Activated CD8-positive, alpha-beta memory T cell treated with anti-CD3 and anti-CD28 coated beads, Interleukin-2, amount 50 U/mL, for 1 hour (primary cell): ENCODE measurements around the gene ERCC6.

Source experiments
- DNase-seq: peaks from one replicate; pipeline ENCODE4 v3.0.0-alpha.2; 2020; ENCODE audit errors: extremely low read depth

Gene ERCC6

DNA sequence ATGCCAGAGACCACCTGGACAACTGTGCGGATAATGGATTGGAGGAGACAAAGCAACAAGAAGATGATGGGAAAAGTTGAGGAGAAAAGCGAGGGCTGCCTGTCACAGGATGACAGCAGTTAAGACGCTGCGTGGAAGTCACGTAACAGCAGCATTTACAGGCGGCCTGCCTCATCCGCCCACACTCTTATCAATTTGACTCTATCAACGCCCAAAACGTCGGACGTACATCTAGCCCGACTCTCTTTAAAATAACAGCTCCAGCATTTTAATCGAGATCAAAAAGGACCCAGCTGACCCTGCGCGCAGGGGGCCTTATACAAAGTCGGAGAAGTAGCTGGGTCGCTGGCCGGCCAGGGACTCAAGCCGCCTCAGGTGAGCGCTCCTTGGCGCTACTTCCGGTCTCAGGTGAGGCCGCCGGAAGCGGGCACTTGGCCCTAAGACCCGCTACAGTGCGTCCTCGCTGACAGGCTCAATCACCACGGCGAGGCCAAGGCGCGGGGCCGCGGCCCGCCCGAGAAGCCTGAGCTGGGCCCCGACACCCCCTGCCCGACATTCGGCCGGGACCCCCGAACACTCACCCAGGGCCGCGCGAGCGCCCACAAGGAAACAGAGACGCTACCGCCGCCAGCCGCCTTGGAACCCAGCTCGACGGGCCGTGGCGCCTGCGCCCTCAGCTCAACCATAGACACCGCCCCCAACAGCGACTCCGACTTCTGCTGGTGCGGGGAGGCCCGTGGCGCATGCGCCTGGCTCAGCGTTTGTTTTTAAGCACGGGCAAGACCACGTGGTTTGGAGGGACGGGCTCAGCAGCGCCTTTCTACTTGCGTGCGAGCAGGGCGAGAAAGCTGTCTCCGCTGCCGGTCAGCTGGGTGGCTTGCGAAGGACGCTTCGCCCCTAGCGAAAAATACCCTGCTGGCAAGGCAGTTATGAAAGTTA is at the start of gene ERCC6:
Gene ERCC6 (minus strand): TSS at position 741 of the 939 bp plus-strand sequence.
- peak; percentile 86 for DNase-seq

DNA sequence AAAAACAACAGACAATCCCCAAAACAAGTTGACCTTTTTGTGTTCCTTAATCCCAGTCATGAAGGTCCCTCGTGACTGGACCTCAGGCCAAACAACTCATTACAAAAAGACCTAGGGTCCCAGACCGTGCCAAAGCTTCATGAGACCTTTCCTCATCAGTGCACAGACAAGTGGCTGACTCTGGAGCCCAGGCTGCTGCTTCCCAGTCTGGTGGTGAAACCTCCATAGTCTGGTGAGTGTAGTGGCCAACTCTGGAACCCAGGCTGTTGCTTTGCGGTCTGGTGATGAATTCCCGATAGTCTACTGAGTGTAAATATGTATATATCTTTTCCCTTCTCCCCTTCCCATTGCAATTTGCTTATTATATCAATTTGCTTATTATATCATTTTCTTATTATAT is 49.1 kb upstream of the ERCC6 start:
- no peak for DNase-seq

DNA sequence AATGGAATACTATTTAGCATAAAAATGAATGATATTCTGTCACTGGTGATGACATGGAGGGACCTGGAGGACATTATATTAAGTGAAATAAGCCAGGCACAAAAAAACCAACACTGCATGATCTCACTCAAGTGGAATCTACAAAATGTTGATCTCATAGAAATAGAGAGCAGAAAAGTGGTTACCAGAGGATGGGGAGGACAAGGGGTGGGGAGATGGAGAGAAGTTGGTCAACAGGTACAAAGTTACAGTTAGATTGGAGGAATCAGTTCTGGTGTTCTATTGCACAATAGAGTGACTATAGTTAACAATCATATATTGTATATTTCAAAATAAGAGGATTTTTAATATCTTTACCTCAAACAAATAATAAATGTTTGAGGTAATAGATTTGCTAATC is 46.5 kb upstream of the ERCC6 start:
- no peak for DNase-seq

DNA sequence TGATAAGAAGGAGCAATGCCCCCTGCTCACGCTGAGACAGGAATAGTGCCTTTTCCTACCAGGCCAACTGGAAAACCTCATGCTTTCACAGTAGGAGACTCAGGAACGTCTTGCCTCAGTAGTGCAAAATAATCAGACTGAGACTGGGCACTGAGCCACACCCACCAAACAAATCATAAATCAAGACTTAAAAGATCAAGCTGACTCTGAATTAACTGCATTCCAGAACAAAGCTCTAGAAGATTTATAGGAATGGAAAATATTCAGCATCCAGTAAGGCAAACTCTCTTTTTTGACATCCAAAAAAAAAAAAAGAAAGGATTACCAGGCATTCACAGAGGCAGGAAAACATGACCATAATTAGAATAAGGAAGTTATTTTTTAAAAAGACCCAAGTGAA is 40.7 kb upstream of the ERCC6 start:
- no peak for DNase-seq

DNA sequence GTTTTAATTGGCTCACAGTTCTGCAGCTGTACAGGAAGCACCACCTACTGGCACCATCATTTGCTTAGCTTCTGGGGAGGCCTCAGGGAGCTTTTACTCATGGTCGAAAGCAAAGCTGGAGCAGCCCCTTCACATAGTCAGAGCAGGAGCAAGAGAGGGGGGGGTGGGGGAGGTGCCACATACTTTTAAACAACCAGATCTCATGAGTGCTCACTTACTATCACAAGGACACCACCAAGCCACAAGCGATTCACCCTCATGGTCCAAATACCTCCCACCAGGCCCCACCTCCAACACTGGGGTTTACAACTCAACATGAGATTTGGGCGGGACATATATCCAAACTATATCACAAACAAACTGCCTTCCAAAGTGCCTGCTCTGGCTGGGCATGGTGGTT is 39.5 kb upstream of the ERCC6 start:
- no peak for DNase-seq

DNA sequence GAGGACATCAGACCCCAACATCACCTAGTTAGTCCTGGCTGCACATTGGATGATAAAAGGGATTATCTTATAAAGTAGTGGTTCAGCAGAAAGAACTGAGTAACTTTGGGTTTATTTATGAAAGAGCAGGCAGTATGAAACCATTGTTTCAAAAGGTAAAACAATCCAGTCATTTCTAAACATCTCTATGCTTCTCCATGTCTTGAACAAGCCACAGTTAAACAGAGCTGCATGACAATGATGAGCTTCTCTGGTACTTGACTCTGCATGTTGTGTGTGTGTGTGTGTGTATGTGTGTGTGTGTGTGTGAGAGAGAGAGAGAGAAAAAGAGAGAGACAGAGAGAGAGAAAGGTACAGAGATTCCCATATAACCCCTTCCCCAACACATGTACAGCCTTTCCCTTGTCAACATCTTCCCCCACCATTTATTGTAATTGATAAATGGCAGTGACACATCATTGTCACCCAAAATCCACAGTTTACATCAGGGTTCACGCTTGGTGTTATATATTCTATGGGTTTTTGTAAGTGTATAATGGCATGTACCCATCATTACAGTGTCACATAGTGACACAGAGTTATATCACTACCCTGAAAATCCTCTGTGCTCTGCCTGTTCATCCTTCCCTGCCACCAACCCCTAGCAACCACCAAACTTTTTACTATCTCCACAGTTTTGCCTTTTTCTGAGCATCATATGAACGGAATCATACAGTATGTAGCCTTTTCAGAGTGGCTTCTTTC is 38.4 kb upstream of the ERCC6 start:
- DNase-seq = no peak

DNA sequence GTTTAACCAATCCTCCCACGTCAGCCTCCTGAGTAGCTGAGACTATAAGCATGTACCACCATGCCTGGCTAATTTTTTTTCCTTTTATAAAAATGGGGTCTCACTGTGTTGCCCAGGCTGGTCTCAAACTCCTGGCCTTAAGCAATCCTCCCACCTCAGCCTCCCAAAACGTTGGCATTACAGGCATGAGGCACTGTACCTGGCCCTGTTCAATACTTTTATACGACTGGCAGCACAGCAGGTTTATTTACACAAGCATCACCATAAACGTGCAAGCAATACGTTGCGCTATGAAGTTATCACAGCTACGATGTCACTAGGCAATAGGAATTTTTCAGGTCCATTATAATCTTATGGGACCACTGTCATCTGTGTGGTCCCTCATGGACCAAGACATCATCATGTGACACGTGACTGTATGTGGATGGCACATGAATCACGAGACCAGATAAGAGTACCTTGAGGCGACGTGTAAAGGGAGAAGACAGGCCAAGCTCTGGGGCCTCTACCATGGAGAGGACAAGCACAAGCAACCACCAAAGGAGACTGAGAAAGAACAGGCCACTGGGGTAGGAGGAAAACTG is 36.7 kb upstream of the ERCC6 start:
- DNase-seq = no peak

DNA sequence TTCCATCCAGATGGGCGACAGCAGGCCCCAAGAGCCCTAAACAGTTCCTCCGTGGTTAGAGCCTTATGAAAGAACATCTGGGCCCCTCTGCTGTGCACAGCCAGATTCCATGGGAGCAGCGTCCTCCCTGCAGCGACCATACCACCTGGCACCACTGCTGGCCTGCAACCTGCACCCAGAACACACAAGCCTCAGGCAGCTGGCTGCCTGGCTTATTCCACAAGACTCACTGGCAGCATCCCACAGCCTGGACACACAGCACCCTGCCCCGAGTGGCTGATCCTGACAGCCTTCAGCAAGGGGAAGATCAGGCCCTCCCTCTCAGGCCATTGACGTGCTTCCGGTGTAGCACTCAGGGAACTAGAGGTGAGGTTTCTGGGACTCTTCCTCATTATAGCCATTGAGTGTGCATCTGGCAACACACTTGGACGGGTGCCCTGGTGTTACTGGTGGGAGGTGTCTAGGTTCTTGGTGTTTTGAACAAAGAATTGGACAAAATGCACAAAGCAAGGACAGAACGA is 33.7 kb upstream of the ERCC6 start:
- DNase-seq = no peak

DNA sequence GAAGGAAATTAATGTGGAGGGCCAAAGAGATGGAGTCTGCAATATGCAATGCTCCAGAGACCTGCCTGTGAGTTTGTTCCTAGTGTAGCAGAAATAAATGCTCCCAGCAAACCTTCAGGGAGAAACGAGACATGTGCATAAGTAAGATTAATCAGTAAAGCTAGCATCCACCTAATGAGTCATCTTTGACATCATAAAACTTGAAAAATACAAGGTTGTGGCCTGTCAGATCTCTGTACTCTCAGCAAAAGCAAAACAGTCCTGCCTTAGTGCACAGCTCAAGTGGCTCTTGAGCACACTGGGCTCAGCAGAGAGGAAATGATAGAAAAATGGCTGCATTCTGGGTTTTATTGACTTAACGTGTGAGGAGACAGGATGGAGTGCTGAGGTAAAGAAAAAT is 32.5 kb upstream of the ERCC6 start:
- DNase-seq = no peak

DNA sequence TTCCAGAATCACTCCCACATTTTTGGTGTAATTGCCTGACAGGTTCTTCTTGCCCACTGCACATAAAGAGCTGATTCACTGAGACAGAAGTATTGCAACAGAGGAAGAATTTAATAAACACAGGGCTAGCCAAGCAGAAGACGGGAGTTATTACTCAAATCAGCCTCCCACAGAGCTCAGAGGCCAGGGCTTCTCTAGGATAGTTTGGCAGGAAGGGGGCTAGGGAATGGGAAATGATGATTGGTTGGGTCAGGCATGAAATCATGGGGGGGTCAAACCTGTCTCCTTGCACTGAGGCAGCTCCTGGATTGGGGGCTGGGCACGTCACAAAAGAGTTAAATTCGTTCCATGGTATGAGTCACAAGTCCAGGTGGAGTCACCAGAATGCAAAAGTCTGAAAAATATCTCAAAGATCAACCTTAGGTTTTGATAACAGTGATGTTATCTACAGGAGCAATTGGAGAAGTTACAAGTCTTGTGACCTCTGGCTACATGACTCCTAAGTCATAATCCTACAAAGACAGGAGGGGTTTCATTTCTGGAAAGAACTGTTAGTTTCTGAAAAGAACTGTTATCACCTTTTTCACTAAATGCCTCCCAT is 30.2 kb upstream of the ERCC6 start:
- no peak for DNase-seq

DNA sequence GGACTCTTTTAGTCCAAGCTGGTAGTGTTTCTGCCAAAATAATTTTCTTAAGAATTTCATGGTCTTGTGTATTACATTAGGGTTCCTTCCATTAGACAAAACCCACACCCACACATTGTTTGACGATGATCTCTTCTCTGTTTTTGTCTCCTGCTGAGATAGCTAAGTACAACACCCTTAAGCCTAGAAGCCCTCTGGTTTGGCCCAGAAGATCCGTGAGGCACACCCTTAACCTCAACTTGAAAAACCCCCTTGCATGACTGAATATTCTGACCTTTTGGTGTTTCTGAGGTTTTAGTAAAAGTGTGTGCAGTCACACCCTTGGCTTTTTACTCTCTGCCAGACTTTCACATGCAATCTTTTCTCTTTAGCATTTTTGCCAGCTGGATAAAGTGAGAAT is 29.3 kb upstream of the ERCC6 start:
- no peak for DNase-seq

DNA sequence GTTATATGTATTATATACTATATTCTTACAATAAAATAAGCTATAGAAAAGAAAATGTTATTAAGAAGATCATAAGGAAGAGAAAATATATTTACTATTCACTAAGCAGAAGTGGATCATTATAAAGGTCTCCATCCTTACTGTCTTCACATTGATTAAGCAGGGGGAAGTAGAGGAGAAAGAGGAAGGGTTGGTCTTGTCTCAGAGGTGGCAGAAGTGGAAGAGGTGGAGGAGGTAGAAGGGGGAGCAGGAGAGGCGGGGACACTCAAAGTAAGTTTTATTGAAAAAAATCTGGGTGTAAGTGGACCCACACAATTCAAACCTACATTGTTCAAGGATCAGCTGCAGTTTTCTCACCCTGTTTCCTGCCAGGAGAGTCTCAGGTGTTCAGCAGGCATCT is 28.9 kb upstream of the ERCC6 start:
- DNase-seq = no peak

DNA sequence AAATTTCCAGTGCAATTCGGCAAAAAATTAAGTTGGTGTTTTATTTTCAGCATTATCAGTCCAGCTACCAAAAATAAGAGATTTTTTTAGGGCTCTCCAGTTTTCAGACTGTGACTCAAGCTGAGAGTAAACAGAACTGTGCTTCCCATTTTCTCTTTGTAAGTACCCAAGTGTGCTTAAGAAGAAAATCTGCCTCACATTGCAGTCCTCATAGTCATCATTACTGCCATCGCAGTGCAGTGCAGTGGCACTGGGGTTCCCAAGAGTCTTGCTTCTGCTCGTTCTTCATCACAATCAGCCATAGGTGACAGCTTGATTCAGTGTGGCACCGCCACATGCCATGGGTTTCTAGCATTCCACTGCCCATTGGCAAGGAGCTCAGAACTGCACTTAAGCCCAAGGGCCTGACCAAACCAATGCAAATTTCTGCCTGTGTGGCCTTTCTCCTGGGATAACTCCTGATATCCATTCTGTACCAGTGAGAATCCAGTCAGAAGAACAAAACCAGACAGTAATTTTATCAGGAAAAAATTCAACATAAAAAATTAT is 25.6 kb upstream of the ERCC6 start:
- DNase-seq = no peak

DNA sequence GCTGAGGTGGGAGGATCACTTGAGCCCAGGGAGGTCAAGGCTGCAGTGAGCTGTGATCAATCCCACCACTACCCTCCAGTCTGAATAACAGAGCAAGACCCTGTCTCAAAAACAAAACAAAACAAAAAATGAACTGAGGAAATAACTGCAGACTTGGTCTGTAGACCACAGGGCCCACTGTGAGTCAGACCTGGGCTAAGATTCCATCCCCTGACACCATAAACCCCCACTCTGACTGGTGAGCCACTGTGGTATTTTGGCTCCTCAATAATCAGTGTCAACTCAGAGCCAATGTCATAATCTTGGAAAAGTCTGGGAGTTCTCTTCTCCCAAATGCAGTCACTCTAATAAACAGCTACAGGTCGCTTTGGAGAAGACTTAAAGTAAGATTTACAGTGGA is 24.0 kb upstream of the ERCC6 start:
- no peak for DNase-seq

DNA sequence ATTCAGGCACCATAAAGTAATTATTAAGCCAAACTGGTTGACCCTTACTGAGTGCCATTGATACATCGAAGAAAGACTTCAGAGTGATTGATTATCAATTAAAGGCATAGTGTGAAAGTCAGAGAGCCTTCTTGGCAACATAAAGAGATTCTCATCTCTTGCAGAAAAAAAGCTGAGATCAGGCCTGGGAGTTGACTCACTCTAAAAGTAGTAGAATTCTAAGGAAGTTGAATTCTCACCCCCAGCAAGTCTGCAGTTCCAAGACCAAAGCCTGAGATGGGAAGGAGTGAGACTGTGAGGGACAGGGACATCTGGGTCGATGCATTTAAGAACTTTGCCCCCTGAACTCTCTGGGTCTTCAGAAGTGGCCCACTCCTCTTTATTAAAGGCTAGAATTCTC is 21.6 kb upstream of the ERCC6 start:
- DNase-seq = no peak

DNA sequence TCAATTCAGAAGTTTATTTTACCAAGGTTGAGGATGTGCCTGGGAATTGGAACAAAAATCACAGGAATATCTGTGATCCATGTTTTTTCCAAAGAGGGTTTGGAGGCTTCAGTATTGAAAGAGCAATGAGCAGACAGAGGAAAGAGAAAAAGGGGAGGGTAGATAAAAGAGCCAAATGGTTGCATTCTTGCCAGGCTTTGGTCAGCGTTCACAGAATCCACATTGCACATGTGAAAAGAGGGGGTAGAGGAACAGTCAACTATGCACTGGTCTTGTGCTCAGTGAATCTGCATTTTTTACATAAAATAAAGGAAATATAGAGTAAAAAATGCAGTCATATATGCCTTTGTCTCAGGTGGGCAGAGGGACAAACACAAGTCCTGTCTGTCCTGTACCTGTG is 20.6 kb upstream of the ERCC6 start:
- DNase-seq = no peak

DNA sequence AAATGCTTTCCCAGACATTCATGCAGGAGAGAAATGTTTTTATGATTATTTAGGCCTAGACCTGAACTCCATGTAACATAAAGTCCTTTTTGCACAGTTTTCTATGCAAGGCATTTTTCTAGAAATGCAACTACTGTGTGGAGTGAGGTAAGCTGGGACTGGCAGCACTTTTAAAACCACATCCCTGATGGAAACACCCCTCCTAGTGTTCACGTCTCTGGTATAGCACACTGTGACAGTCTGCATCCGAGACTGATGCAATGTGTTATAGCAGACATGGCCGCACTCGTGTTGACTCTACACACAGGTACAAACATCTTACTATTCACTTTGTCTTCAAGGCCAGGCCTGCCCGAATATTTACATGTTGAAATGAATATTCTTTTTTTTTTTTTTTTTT is 19.3 kb upstream of the ERCC6 start:
- DNase-seq = no peak

DNA sequence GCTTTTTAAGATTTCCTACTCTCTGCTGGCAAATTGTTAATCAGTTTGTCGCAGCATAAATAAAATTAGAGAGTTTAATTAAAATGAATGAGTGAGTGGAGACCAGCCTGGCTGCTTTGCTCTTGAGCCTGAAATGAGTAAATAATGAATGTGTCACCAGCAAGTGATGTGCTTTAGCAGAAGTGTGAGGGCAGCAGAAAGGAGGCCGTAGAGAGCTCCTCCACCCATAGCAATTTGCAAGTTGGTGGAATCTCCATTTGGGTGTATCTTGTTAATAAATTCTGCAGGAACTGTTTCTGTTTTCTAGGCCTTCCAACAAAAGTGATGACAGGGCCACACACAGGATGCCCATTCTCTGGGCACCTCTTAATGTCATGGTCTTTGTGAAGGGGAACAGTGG is 18.8 kb upstream of the ERCC6 start:
- no peak for DNase-seq

DNA sequence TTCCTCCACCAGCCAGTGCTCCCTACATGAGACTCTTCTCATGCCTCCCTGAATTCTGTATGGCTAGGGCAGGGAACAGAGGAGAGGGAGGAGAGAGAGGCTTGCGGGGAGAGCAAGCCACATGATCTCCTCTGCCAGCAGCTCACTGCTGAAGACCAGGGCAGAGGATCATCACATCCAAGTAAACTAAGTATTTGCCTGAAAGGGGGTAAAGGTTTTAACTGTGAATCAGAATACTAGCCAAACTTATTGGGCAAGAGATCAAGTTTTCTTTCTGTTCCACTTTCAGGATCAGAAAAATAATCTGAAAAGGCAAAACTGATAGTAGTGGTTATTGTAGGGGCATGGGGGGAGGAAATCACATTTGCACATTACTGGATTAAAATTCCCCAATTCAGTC is 17.8 kb upstream of the ERCC6 start:
- no peak for DNase-seq

DNA sequence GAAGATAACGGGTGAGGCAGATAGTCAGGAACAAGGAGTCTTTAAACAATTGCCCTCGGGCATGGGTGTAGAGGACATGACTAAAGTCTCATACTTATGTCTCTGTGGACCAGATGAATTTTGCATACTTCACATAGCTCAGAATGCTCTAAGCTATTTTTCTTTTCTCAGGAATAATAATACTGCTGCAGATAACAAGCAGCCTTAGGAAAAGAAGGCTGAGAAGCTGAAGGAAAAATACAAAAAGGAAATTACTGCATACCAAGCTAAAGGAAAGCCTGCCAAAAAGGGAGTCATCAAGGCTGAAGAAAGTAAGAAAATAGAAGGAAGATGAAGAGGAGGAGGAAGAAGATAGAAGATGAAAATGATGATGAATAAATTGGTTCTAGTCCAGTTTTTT is 13.4 kb upstream of the ERCC6 start:
- no peak for DNase-seq

DNA sequence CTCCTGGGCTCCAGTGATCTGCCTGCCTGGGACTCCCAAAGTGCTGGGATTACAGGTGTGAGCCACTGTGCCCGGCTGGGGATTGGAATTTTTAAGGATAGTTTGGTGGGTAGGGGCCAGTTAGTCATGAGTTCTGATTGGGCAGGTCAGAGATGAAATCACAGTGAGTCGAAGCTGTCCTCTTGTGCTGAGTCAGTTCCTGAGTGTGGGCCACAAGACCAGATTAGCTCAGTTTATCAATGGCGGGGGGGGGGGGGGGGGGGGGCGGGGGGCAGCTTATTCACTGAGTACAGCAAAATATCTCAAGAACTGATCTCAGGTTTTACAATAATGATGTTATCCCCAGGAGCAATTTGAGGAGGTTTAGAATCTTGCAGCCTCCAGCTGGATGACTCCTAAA is 11.6 kb upstream of the ERCC6 start:
- no peak for DNase-seq
